Colonic mucosa (tissue), 4 donors: Measurements from ENCODE around the gene MMP12. TPM values are rescaled to one million over a fixed set of nuclear protein-coding genes. Genes with fewer than 3 reads are reported as not detected.

Experiments used
- DNase-seq: peaks from one replicate; pipeline ENCODE4 v3.0.0-alpha.2; 2020
- H3K27ac ChIP-seq: fragments of 200-600 bp; one replicate; pipeline ENCODE4 v1.8.0; 2021
- H3K27me3 ChIP-seq: fragments of 200-600 bp; one replicate; pipeline ENCODE4 v1.8.0; 2021
- H3K36me3 ChIP-seq: fragments of 200-600 bp; one replicate; pipeline ENCODE4 v1.8.0; 2021
- H3K4me1 ChIP-seq: fragments of 200-600 bp; one replicate; pipeline ENCODE4 v1.8.0; 2021; ENCODE audit warnings: mild to moderate bottlenecking
- H3K4me3 ChIP-seq: fragments of 200-600 bp; one replicate; pipeline ENCODE4 v1.8.0; 2021
- H3K9ac ChIP-seq, 2 donors: one replicate each; pipeline ENCODE4 v1.7.0; 2013; ENCODE audit warnings: control low read depth in 2 of 2, low read depth in 2 of 2, low read length in 2 of 2
- H3K9me3 ChIP-seq: fragments of 200-600 bp; one replicate; pipeline ENCODE4 v1.8.0; 2021
- intact Hi-C: fragments of 100-400 bp; cut with DNase I; formaldehyde crosslinking; loops from one replicate; pipeline ENCODE4 v1.14.1; 2022
- total RNA-seq, 2 donors: library from RNA; stranded (reverse); fragmentation: NEBNext Ultra II Directional in 1 of 2; extraction: Animal tissue kit (Norgen Biotek cat#: 25700) in 1 of 2; gene quantifications; one replicate each; pipeline ENCODE4 v1.2.1, GENCODE V29; 2021
- TF ChIP-seq, protein P1 (sequence below): fragments of 200-600 bp; IDR thresholded peaks from one replicate; pipeline ENCODE4 v1.8.0; 2022; ENCODE audit warnings: antibody characterized with exemption, mild to moderate bottlenecking
- donor health status: healthy.
- donor health status: DM: no; HTN: no; CAD: no.
- donor health status: DM: no; HTN: no; CAD: no.

MMP12 gene
- total RNA-seq, 2 donors from 2014 or later: 2.3 to 11.7 TPM

GRCh38 chr11:102831489-102832440 is 43.0 kb downstream of the MMP12 start:
- H3K27ac ChIP-seq: no peak overlapping the region
- intact Hi-C loops: loop anchor here (5.0 kb wide), 1 partner anchor 111 kb away; no protein-coding TSS in a partner anchor
- DNase-seq: peak; percentile 66
- H3K9ac ChIP-seq: no peak overlapping the region
- TF ChIP-seq, protein P1, sequence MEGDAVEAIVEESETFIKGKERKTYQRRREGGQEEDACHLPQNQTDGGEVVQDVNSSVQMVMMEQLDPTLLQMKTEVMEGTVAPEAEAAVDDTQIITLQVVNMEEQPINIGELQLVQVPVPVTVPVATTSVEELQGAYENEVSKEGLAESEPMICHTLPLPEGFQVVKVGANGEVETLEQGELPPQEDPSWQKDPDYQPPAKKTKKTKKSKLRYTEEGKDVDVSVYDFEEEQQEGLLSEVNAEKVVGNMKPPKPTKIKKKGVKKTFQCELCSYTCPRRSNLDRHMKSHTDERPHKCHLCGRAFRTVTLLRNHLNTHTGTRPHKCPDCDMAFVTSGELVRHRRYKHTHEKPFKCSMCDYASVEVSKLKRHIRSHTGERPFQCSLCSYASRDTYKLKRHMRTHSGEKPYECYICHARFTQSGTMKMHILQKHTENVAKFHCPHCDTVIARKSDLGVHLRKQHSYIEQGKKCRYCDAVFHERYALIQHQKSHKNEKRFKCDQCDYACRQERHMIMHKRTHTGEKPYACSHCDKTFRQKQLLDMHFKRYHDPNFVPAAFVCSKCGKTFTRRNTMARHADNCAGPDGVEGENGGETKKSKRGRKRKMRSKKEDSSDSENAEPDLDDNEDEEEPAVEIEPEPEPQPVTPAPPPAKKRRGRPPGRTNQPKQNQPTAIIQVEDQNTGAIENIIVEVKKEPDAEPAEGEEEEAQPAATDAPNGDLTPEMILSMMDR: peak; percentile 42
- no peaks in the 10 kb centered on the region for H3K4me1 ChIP-seq
- no peaks in the 10 kb centered on the region for H3K27me3 ChIP-seq
- H3K9me3 ChIP-seq: no peaks in the 10 kb centered on the region
- no peak overlapping the region for H3K4me3 ChIP-seq
- no peaks in the 10 kb centered on the region for H3K36me3 ChIP-seq

DNA sequence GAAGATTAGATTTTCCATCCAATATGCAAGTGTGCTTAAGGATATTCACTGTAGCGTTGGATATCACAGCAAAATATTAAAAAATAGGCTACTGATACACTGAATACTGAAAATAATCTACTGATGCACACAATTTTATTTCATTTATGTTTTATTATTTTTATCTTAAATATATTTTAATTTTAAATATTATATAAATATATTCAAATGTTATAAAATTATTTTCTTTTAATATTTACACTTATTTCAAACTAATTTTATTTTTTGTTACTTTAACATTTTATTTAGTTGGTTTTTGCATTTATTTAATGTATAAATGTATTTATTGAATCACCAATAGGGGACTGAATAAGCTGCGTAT is 43.7 kb downstream of the MMP12 start:
- H3K27me3 ChIP-seq: no peaks in the 10 kb centered on the region
- H3K4me3 ChIP-seq: no peak overlapping the region
- H3K36me3 ChIP-seq: no peaks in the 10 kb centered on the region
- H3K9ac ChIP-seq: no peak overlapping the region
- no peak overlapping the region for H3K27ac ChIP-seq
- TF ChIP-seq, protein P1: no peak
- DNase-seq: no peak
- intact Hi-C loops: loop anchor here (5.0 kb wide), 1 partner anchor 111 kb away; no protein-coding TSS in a partner anchor
- H3K9me3 ChIP-seq: no peaks in the 10 kb centered on the region
- H3K4me1 ChIP-seq: no peaks in the 10 kb centered on the region

DNA sequence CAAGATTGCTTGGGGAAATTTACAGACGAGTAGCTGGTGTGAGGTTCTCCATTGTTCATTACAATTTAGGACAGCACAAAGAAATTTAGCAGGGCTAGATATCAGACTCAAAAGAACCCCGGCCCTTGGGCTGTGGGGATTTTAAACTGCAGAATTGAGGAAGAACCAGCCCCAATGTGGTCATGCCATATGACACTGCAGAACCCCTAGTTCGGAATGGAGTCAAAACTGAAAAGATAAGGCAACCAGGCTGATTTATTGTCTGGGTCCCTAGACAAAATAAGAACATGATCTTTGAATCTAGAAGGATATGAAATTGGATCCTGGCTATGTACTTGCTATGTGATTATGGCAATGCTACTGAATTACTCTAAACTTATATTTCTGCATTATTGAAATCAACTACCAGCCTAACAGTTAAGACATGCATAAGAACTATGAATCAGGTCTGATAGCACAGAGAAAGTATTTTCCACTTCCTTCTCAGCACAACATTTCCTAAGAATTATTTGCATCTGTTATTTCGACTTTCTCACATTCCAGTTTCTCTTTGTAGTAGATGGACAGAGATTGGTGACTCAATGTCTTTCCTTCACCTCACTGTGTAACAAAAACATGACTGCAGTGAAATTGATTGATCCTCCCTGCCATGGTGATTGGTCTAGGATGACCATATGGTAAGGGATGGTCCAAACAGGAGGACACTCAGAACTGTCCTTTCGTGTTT is 44.6 kb downstream of the MMP12 start:
- H3K27ac ChIP-seq: no peak overlapping the region
- no peaks in the 10 kb centered on the region for H3K27me3 ChIP-seq
- TF ChIP-seq, protein P1: no peak
- H3K36me3 ChIP-seq: no peaks in the 10 kb centered on the region
- H3K9ac ChIP-seq: no peak overlapping the region
- no peaks in the 10 kb centered on the region for H3K9me3 ChIP-seq
- intact Hi-C loops: loop anchor here (5.0 kb wide), 1 partner anchor 112 kb away; no protein-coding TSS in a partner anchor
- no peak overlapping the region for H3K4me3 ChIP-seq
- no peaks in the 10 kb centered on the region for H3K4me1 ChIP-seq
- no peak for DNase-seq

DNA sequence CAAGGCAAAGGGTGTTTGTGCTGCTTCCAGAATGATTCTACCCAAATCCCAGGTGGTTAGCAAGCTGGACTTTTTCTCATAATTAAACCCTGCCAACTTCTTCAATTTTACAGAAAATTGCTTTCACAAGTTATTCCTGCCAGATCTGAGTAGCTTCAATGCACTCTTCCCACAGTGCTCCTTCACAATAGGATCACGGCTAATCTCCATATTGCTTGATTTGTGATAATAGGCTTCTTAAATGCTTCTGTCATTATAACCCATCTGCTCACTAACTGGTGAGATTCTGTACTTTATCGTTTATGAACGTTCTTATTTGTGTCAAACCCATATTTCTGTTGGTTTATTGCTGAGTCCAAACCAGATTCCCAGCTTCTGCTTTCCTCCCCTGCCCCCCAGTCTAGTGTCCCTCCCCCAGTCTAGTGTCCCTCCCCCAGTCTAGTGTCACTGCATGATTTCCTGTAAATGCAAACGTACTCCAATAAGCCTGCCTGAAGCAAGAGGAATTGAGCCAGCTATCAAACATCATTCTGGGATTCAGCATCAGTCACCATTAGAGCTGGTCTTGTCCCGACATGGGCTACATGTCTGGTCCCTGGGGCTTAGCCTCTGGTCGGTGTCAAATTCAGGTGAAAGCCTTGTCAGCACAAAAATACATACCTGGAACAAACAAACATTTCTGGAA is 45.3 kb downstream of the MMP12 start:
- H3K4me1 ChIP-seq: no peaks in the 10 kb centered on the region
- TF ChIP-seq, protein P1: no peak
- H3K4me3 ChIP-seq: no peak overlapping the region
- H3K36me3 ChIP-seq: no peaks in the 10 kb centered on the region
- DNase-seq: no peak
- H3K9me3 ChIP-seq: no peaks in the 10 kb centered on the region
- no peaks in the 10 kb centered on the region for H3K27me3 ChIP-seq
- no peak overlapping the region for H3K9ac ChIP-seq
- intact Hi-C loops: no loop called here
- no peak overlapping the region for H3K27ac ChIP-seq

GRCh38 chr11:102824556-102824955 is 50.2 kb downstream of the MMP12 start:
- intact Hi-C loops: no loop called here

More at GRCh38 chr11:102824556-102824955, 50.2 kb downstream of the MMP12 start:
- Histone ChIP-seq H3K4me1 (no peaks in the 10 kb centered on the region), H3K36me3 (no peaks in the 10 kb centered on the region), H3K27ac (no peak overlapping the region), H3K9me3 (no peaks in the 10 kb centered on the region), H3K4me3 (no peak overlapping the region), H3K27me3 (no peaks in the 10 kb centered on the region), H3K9ac (no peak overlapping the region)
- no peak for DNase-seq
- TF ChIP-seq, protein P1: no peak
